GM23338 (cell line): Measurements from ENCODE around the gene STIM1. TPM values are rescaled to one million over a fixed set of nuclear protein-coding genes. Genes with fewer than 3 reads are reported as not detected.

ENCODE experiments used
- ATAC-seq: fragments of 200-7000 bp; cut with Tn5 transposase; 3 replicates; pipeline ENCODE4 v1.9.1; 2020
- DNase-seq: peaks from one replicate; pipeline ENCODE4 v3.0.0-alpha.2; 2015; ENCODE audit warnings: low spot score
- H2AFZ ChIP-seq: fragments of 200-600 bp; sonication (generic); 2 replicates; pipeline ENCODE4 v1.8.0; 2016; ENCODE audit warnings: antibody characterized with exemption, mild to moderate bottlenecking, moderate library complexity
- H3F3A ChIP-seq: fragments of 200-600 bp; sonication (generic); replicated peaks from 2 replicates; pipeline ENCODE4 v1.8.0; 2017; ENCODE audit warnings: antibody characterized with exemption, mixed run types, low read depth
- H3K27ac ChIP-seq: fragments of 200-600 bp; sonication (generic); 2 replicates; pipeline ENCODE4 v1.6.1; 2016; ENCODE audit warnings: low read depth
- H3K27me3 ChIP-seq: fragments of 200-600 bp; sonication (generic); 2 replicates; pipeline ENCODE4 v1.8.0; 2016; ENCODE audit warnings: mild to moderate bottlenecking, mixed run types, moderate library complexity; ENCODE audit not compliant: insufficient read depth
- H3K36me3 ChIP-seq: fragments of 200-600 bp; sonication (generic); 2 replicates; pipeline ENCODE4 v1.8.0; 2016; ENCODE audit warnings: mild to moderate bottlenecking; ENCODE audit not compliant: insufficient read depth
- H3K4me1 ChIP-seq: fragments of 200-600 bp; sonication (generic); 2 replicates; pipeline ENCODE4 v1.8.0; 2016; ENCODE audit warnings: mild to moderate bottlenecking, moderate library complexity; ENCODE audit not compliant: insufficient read depth
- H3K4me2 ChIP-seq: fragments of 200-600 bp; sonication (generic); 2 replicates; pipeline ENCODE4 v1.7.1; 2017; ENCODE audit warnings: mixed run types
- H3K4me3 ChIP-seq: fragments of 200-600 bp; sonication (generic); 2 replicates; pipeline ENCODE4 v1.6.1; 2016; ENCODE audit warnings: mixed run types
- H3K79me2 ChIP-seq: fragments of 200-600 bp; sonication (generic); replicated peaks from 2 replicates; pipeline ENCODE4 v1.8.0; 2017; ENCODE audit warnings: mild to moderate bottlenecking; ENCODE audit not compliant: insufficient read depth
- H3K9me2 ChIP-seq: fragments of 200-600 bp; sonication (generic); 2 replicates; pipeline ENCODE4 v1.8.0; 2017; ENCODE audit not compliant: insufficient read depth
- H4K20me1 ChIP-seq: fragments of 200-600 bp; sonication (generic); replicated peaks from 2 replicates; pipeline ENCODE4 v1.8.0; 2017; ENCODE audit warnings: mild to moderate bottlenecking; ENCODE audit not compliant: insufficient read depth
- H3K27ac Mint-ChIP-seq: 2 replicates; pipeline ENCODE4 v1.8.0; 2020; ENCODE audit warnings: inconsistent platforms, mild to moderate bottlenecking, moderate library complexity, mixed read lengths
- H3K27me3 Mint-ChIP-seq: 3 replicates; pipeline ENCODE4 v1.8.0; 2022; ENCODE audit warnings: low read depth, mild to moderate bottlenecking, moderate library complexity, mixed read lengths, inconsistent platforms; ENCODE audit not compliant: insufficient read depth, poor library complexity
- H3K36me3 Mint-ChIP-seq: 3 replicates; pipeline ENCODE4 v1.8.0; 2021; ENCODE audit warnings: low read depth, mild to moderate bottlenecking, inconsistent platforms, moderate library complexity, mixed read lengths
- H3K4me1 Mint-ChIP-seq: 3 replicates; pipeline ENCODE4 v1.8.0; 2020; ENCODE audit warnings: mild to moderate bottlenecking, inconsistent platforms, mixed read lengths
- H3K4me3 Mint-ChIP-seq: 3 replicates; pipeline ENCODE4 v1.8.0; 2021; ENCODE audit warnings: moderate library complexity, mild to moderate bottlenecking, inconsistent platforms, mixed read lengths
- H3K9me3 Mint-ChIP-seq: 3 replicates; pipeline ENCODE4 v1.8.0; 2020; ENCODE audit warnings: moderate library complexity, mild to moderate bottlenecking, inconsistent platforms, mixed read lengths
- CREB1 ChIP-seq: fragments of 250-450 bp; sonication (Bioruptor Pico); IDR thresholded peaks from 2 replicates; pipeline ENCODE4 v1.5.0; 2020; ENCODE audit warnings: low read depth, mild to moderate bottlenecking, moderate library complexity
- CTCF ChIP-seq, 2 experiments: fragments of 200-600 bp in 1 of 2; sonication (generic) in 1 of 2; conservative IDR thresholded peaks; 2 replicates each; pipeline versions ENCODE4 v1.5.1 to v1.6.1; 2016 to 2017; ENCODE audit warnings: antibody characterized with exemption in 2 of 2, low read depth in 2 of 2, mild to moderate bottlenecking in 2 of 2, moderate library complexity in 1 of 2
- ETS1 ChIP-seq: IDR thresholded peaks from 2 replicates; pipeline ENCODE4 v1.6.1; 2016; ENCODE audit warnings: antibody characterized with exemption
- EZH2 ChIP-seq: fragments of 200-600 bp; sonication (generic); IDR thresholded peaks from one replicate; pipeline ENCODE4 v1.8.0; 2017; ENCODE audit warnings: antibody characterized with exemption, mild to moderate bottlenecking, low read depth; ENCODE audit not compliant: unreplicated experiment
- EZH2phosphoT487 ChIP-seq: fragments of 200-600 bp; sonication (generic); IDR thresholded peaks from one replicate; pipeline ENCODE4 v1.8.1; 2018; ENCODE audit warnings: antibody characterized with exemption; ENCODE audit not compliant: unreplicated experiment
- JUNB ChIP-seq: IDR thresholded peaks from one replicate; pipeline ENCODE4 v1.6.1; 2016; ENCODE audit warnings: antibody characterized with exemption; ENCODE audit not compliant: unreplicated experiment
- NANOG ChIP-seq: IDR thresholded peaks from 2 replicates; pipeline ENCODE4 v1.6.1; 2016; ENCODE audit warnings: antibody characterized with exemption, borderline replicate concordance
- POLR2AphosphoS5 ChIP-seq: IDR thresholded peaks from 2 replicates; pipeline ENCODE4 v1.6.1; 2016; ENCODE audit warnings: antibody characterized with exemption, low read depth
- REST ChIP-seq: IDR thresholded peaks from one replicate; pipeline ENCODE4 v1.6.1; 2018; ENCODE audit warnings: antibody characterized with exemption; ENCODE audit not compliant: unreplicated experiment
- STAT1 ChIP-seq: IDR thresholded peaks from one replicate; pipeline ENCODE4 v1.6.1; 2016; ENCODE audit warnings: antibody characterized with exemption; ENCODE audit not compliant: unreplicated experiment
- ZNF114 ChIP-seq: fragments of 250-450 bp; sonication (Bioruptor Pico); IDR thresholded peaks from 2 replicates; pipeline ENCODE4 v1.5.0; 2020; ENCODE audit warnings: mild to moderate bottlenecking, moderate library complexity
- ZNF331 ChIP-seq: fragments of 250-450 bp; sonication (Bioruptor Pico); IDR thresholded peaks from 2 replicates; pipeline ENCODE4 v1.5.0; 2020; ENCODE audit warnings: low read depth, mild to moderate bottlenecking, moderate library complexity
- ZNF462 ChIP-seq: fragments of 250-450 bp; sonication (Bioruptor Pico); IDR thresholded peaks from 2 replicates; pipeline ENCODE4 v1.5.0; 2020; ENCODE audit warnings: mild to moderate bottlenecking, moderate library complexity
- polyA plus RNA-seq: library from polyadenylated mRNA; unstranded; fragments of >200 nt; fragmentation: Nextera tagmentation; extraction: Ambion mirVana; gene quantifications from 2 replicates; pipeline ENCODE4 v1.2.1, GENCODE V29; 2016
- total RNA-seq: library from RNA; depleted of rRNA; stranded (reverse); fragments of >200 nt; shearing (Covaris generic); gene quantifications from 2 replicates; pipeline ENCODE4 v1.2.3, GENCODE V29; 2014

The STIM1 gene
- total and polyA plus RNA-seq, 2 experiments from 2014 or later: 3.5 to 14.0 TPM

- TF ChIP-seq JUNB (no peak), NANOG (no peak), CTCF (conservative IDR thresholded peaks at IDR 0.05; ENCODE audit: low read depth in 2 of 2) (no peak), STAT1 (no peak), REST (no peak), ETS1 (no peak), EZH2 (no peak), CREB1 (CRISPR knock-in tag) (no peak), ZNF462 (CRISPR knock-in tag) (no peak), ZNF114 (CRISPR knock-in tag) (no peak), POLR2AphosphoS5 (no peak), EZH2phosphoT487 (no peak), ZNF331 (CRISPR knock-in tag) (no peak)
- H3K9me2 ChIP-seq: no peaks in the 10 kb centered on the region
- no peak overlapping the region for H3K4me3 ChIP-seq
- Mint-ChIP-seq H3K27ac (no peak overlapping the region), H3K9me3 (peaks cover 8% of the 10 kb centered on the region; the same call in 1 of the 3 replicates), H3K4me1 (peaks cover 20% of the 10 kb centered on the region), H3K4me3 (no peak overlapping the region), H3K36me3 (no peaks in the 10 kb centered on the region), H3K27me3 (peaks cover 3% of the 10 kb centered on the region)
- H3K4me1 ChIP-seq: no peaks in the 10 kb centered on the region; the same call in 1 of the 2 replicates
- H3F3A ChIP-seq: no peaks in the 10 kb centered on the region
- no peak overlapping the region for H3K27ac ChIP-seq
- no peaks in the 10 kb centered on the region for H3K27me3 ChIP-seq
- H2AFZ ChIP-seq: no peak overlapping the region
- ATAC-seq (no peak), DNase-seq (no peak)
- H3K36me3 ChIP-seq: no peaks in the 10 kb centered on the region
- H3K4me2 ChIP-seq: no peak overlapping the region
- no peaks in the 10 kb centered on the region for H3K79me2 ChIP-seq
- H4K20me1 ChIP-seq: no peaks in the 10 kb centered on the region
Observed at GRCh38 chr11:3906166-3906565, 50.7 kb downstream of the STIM1 start.
